ENCODE data around the gene AFAP1L2. TPM values are rescaled to one million over a fixed set of nuclear protein-coding genes. Genes with fewer than 3 reads are reported as not detected.

Gene AFAP1L2
- total RNA-seq, 2 donors from 2014 or later, result 16.1 to 34.1 TPM

- no peak for DNase-seq (ENCODE audit: low spot score)
- Histone ChIP-seq H3K4me3 (no peak overlapping the region), H3K9me3 (no peaks in the 10 kb centered on the region), H3K36me3 (no peaks in the 10 kb centered on the region), H3K27ac (no peak overlapping the region), H3K4me1 (replicated peaks) (peaks cover under 1% of the 10 kb centered on the region), H3K27me3 (replicated peaks; ENCODE audit: insufficient read depth) (no peaks in the 10 kb centered on the region)
- 95% methylated on average over 5 of the region's 5 CpGs for WGBS
- TF ChIP-seq CTCF (IDR thresholded peaks at IDR 0.05) (no peak), POLR2AphosphoS5 (IDR thresholded peaks at IDR 0.05) (no peak), POLR2A (IDR thresholded peaks at IDR 0.05) (no peak)
- intact Hi-C loops (cut with DNase I), result no loop called here
These were observed 31.3 kb downstream of the AFAP1L2 start for GRCh38 chr10:114372995-114373394.

GRCh38 chr10:114372179-114372578 lies 32.1 kb downstream of the AFAP1L2 start:
- TF ChIP-seq CTCF (IDR thresholded peaks at IDR 0.05), result no peak
- TF ChIP-seq POLR2A (IDR thresholded peaks at IDR 0.05), result no peak
- TF ChIP-seq POLR2AphosphoS5 (IDR thresholded peaks at IDR 0.05), result no peak
- peaks cover 8% of the 10 kb centered on the region for H3K4me1 ChIP-seq (replicated peaks)

GRCh38 chr10:114370966-114371365 lies 33.3 kb downstream of the AFAP1L2 start:
- intact Hi-C loops (cut with DNase I), result no loop called here
- DNase-seq (ENCODE audit: low spot score), result no peak
- Histone ChIP-seq H3K27me3 (replicated peaks; ENCODE audit: insufficient read depth) (no peaks in the 10 kb centered on the region), H3K27ac (no peak overlapping the region), H3K4me3 (no peak overlapping the region), H3K4me1 (replicated peaks) (peaks cover 9% of the 10 kb centered on the region), H3K9me3 (no peaks in the 10 kb centered on the region), H3K36me3 (no peaks in the 10 kb centered on the region)
- 84% methylated on average over 5 of the region's 5 CpGs for WGBS
- TF ChIP-seq POLR2AphosphoS5 (IDR thresholded peaks at IDR 0.05) (no peak), POLR2A (IDR thresholded peaks at IDR 0.05) (no peak), CTCF (IDR thresholded peaks at IDR 0.05) (no peak)

More at GRCh38 chr10:114372179-114372578, 32.1 kb downstream of the AFAP1L2 start:
- H3K36me3 ChIP-seq, result no peaks in the 10 kb centered on the region
- no peak overlapping the region for H3K4me3 ChIP-seq
- intact Hi-C loops (cut with DNase I), result no loop called here
- no peak for DNase-seq (ENCODE audit: low spot score)
- H3K9me3 ChIP-seq, result no peaks in the 10 kb centered on the region
- WGBS, result 40% methylated on average over 3 of the region's 3 CpGs
- H3K27ac ChIP-seq, result no peak overlapping the region
- no peaks in the 10 kb centered on the region for H3K27me3 ChIP-seq (replicated peaks; ENCODE audit: insufficient read depth)

- intact Hi-C loops (cut with DNase I), result no loop called here
- no peak for DNase-seq (ENCODE audit: low spot score)
- H3K27ac ChIP-seq, result no peak overlapping the region
- no peaks in the 10 kb centered on the region for H3K36me3 ChIP-seq
- TF ChIP-seq POLR2A (IDR thresholded peaks at IDR 0.05) (no peak), CTCF (IDR thresholded peaks at IDR 0.05) (no peak), POLR2AphosphoS5 (IDR thresholded peaks at IDR 0.05) (no peak)
- 76% methylated on average over 2 of the region's 2 CpGs for WGBS
- H3K4me3 ChIP-seq, result no peak overlapping the region
- H3K27me3 ChIP-seq (replicated peaks; ENCODE audit: insufficient read depth), result no peaks in the 10 kb centered on the region
- no peaks in the 10 kb centered on the region for H3K9me3 ChIP-seq
- H3K4me1 ChIP-seq (replicated peaks), result peaks cover 9% of the 10 kb centered on the region
These were observed 34.1 kb downstream of the AFAP1L2 start for GRCh38 chr10:114370199-114370598.

- Histone ChIP-seq H3K4me3 (no peak overlapping the region), H3K36me3 (no peaks in the 10 kb centered on the region), H3K27me3 (replicated peaks; ENCODE audit: insufficient read depth) (no peaks in the 10 kb centered on the region), H3K4me1 (replicated peaks) (peaks cover 9% of the 10 kb centered on the region), H3K27ac (peak overlapping the region; percentile 68 to 78), H3K9me3 (no peaks in the 10 kb centered on the region)
- 60% methylated on average over 4 of the region's 4 CpGs for WGBS
- TF ChIP-seq POLR2AphosphoS5 (IDR thresholded peaks at IDR 0.05), result no peak
- TF ChIP-seq CTCF (IDR thresholded peaks at IDR 0.05), result no peak
- TF ChIP-seq POLR2A (IDR thresholded peaks at IDR 0.05), result no peak
- DNase-seq (ENCODE audit: low spot score), result no peak
- intact Hi-C loops (cut with DNase I), result no loop called here
These were observed 36.3 kb downstream of the AFAP1L2 start for GRCh38 chr10:114368057-114368391.

Measured in prostate gland (tissue), 2 donors.